WTC11 (cell line): ENCODE measurements around the gene ZNF749. TPM values are rescaled to one million over a fixed set of nuclear protein-coding genes. Genes with fewer than 3 reads are reported as not detected.

Experiments used
- CREM ChIP-seq: sonication (generic); formaldehyde crosslinking; IDR thresholded peaks from 2 replicates; pipeline ENCODE4 v1.8.1; 2022; ENCODE audit warnings: mild to moderate bottlenecking, missing genetic modification reagents, moderate library complexity
- FOXK1 ChIP-seq: sonication (generic); formaldehyde crosslinking; IDR thresholded peaks from 2 replicates; pipeline ENCODE4 v1.8.0; 2022; ENCODE audit warnings: mild to moderate bottlenecking, moderate library complexity, missing genetic modification reagents
- GABPB1 ChIP-seq: sonication (generic); formaldehyde crosslinking; IDR thresholded peaks from 2 replicates; pipeline ENCODE4 v1.8.1; 2023; ENCODE audit warnings: mild to moderate bottlenecking, missing genetic modification reagents
- JUN ChIP-seq: sonication (generic); formaldehyde crosslinking; IDR thresholded peaks from 2 replicates; pipeline ENCODE4 v1.8.0; 2023; ENCODE audit warnings: mild to moderate bottlenecking, missing genetic modification reagents
- MXD4 ChIP-seq: fragments of 250-450 bp; sonication (Bioruptor Pico); IDR thresholded peaks from 2 replicates; pipeline ENCODE4 v1.8.0; 2021; ENCODE audit warnings: mild to moderate bottlenecking, moderate library complexity, borderline replicate concordance
- NFYB ChIP-seq: sonication (generic); formaldehyde crosslinking; conservative IDR thresholded peaks from 2 replicates; pipeline ENCODE4 v1.8.0; 2022; ENCODE audit warnings: low read depth, missing genetic modification reagents
- NR1H2 ChIP-seq: sonication (generic); formaldehyde crosslinking; IDR thresholded peaks from 2 replicates; pipeline ENCODE4 v1.9.0; 2021; ENCODE audit warnings: mild to moderate bottlenecking, moderate library complexity, missing genetic modification reagents
- PRRX2 ChIP-seq: fragments of 250-450 bp; sonication (Bioruptor Pico); IDR thresholded peaks from 2 replicates; pipeline ENCODE4 v1.8.0; 2021; ENCODE audit warnings: mild to moderate bottlenecking
- RORB ChIP-seq: fragments of 250-450 bp; sonication (Bioruptor Pico); IDR thresholded peaks from 2 replicates; pipeline ENCODE4 v1.9.0; 2021; ENCODE audit warnings: mild to moderate bottlenecking
- SP1 ChIP-seq: sonication (generic); formaldehyde crosslinking; conservative IDR thresholded peaks from 2 replicates; pipeline ENCODE4 v1.8.1; 2022; ENCODE audit warnings: missing genetic modification reagents
- ZNF121 ChIP-seq: sonication (generic); formaldehyde crosslinking; IDR thresholded peaks from 2 replicates; pipeline ENCODE4 v1.8.0; 2023; ENCODE audit warnings: missing genetic modification reagents
- ZNF263 ChIP-seq: sonication (generic); formaldehyde crosslinking; IDR thresholded peaks from 2 replicates; pipeline ENCODE4 v1.8.1; 2022; ENCODE audit warnings: low read depth, mild to moderate bottlenecking, moderate library complexity, missing genetic modification reagents
- ZNF671 ChIP-seq: fragments of 250-450 bp; sonication (Bioruptor Pico); IDR thresholded peaks from 2 replicates; pipeline ENCODE4 v1.8.0; 2021; ENCODE audit warnings: mild to moderate bottlenecking
- total RNA-seq: library from RNA; stranded (reverse); gene quantifications from 3 replicates; pipeline ENCODE4 v1.2.3, GENCODE V29; 2021
- TF ChIP-seq, protein P1 (sequence below): sonication (generic); formaldehyde crosslinking; IDR thresholded peaks from 2 replicates; pipeline ENCODE4 v1.8.1; 2023; ENCODE audit warnings: mild to moderate bottlenecking, moderate library complexity, missing genetic modification reagents
- TF ChIP-seq, protein P2 (sequence below): sonication (generic); formaldehyde crosslinking; IDR thresholded peaks from 2 replicates; pipeline ENCODE4 v1.8.0; 2022; ENCODE audit warnings: mild to moderate bottlenecking, missing genetic modification reagents
- TF ChIP-seq, protein P3 (sequence below): sonication (generic); formaldehyde crosslinking; IDR thresholded peaks from 2 replicates; pipeline ENCODE4 v1.8.1; 2023; ENCODE audit warnings: mild to moderate bottlenecking, missing genetic modification reagents
- TF ChIP-seq, protein P4 (sequence below): sonication (generic); formaldehyde crosslinking; IDR thresholded peaks from 2 replicates; pipeline ENCODE4 v1.8.1; 2023; ENCODE audit warnings: mild to moderate bottlenecking, missing genetic modification reagents, borderline replicate concordance
- TF ChIP-seq, protein P5 (sequence below): fragments of 250-450 bp; sonication (Bioruptor Pico); IDR thresholded peaks from 2 replicates; pipeline ENCODE4 v1.8.0; 2021; ENCODE audit warnings: mild to moderate bottlenecking
- TF ChIP-seq, protein P6 (sequence below): fragments of 250-450 bp; sonication (Bioruptor Pico); IDR thresholded peaks from 2 replicates; pipeline ENCODE4 v1.9.0; 2021; ENCODE audit warnings: mild to moderate bottlenecking, borderline replicate concordance
- TF ChIP-seq, protein P7 (sequence below): fragments of 250-450 bp; sonication (Bioruptor Pico); IDR thresholded peaks from 2 replicates; pipeline ENCODE4 v1.9.0; 2021; ENCODE audit warnings: mild to moderate bottlenecking
- TF ChIP-seq, protein P8 (sequence below): fragments of 250-450 bp; sonication (Bioruptor Pico); IDR thresholded peaks from 2 replicates; pipeline ENCODE4 v1.9.0; 2021; ENCODE audit warnings: moderate library complexity, mild to moderate bottlenecking, inconsistent platforms, borderline replicate concordance
- TF ChIP-seq, protein P9 (sequence below): fragments of 250-450 bp; sonication (Bioruptor Pico); conservative IDR thresholded peaks from 2 replicates; pipeline ENCODE4 v1.9.0; 2021; ENCODE audit warnings: mild to moderate bottlenecking

Gene ZNF749
- total RNA-seq, 1 experiment from 2014 or later = 34.6 TPM

DNA sequence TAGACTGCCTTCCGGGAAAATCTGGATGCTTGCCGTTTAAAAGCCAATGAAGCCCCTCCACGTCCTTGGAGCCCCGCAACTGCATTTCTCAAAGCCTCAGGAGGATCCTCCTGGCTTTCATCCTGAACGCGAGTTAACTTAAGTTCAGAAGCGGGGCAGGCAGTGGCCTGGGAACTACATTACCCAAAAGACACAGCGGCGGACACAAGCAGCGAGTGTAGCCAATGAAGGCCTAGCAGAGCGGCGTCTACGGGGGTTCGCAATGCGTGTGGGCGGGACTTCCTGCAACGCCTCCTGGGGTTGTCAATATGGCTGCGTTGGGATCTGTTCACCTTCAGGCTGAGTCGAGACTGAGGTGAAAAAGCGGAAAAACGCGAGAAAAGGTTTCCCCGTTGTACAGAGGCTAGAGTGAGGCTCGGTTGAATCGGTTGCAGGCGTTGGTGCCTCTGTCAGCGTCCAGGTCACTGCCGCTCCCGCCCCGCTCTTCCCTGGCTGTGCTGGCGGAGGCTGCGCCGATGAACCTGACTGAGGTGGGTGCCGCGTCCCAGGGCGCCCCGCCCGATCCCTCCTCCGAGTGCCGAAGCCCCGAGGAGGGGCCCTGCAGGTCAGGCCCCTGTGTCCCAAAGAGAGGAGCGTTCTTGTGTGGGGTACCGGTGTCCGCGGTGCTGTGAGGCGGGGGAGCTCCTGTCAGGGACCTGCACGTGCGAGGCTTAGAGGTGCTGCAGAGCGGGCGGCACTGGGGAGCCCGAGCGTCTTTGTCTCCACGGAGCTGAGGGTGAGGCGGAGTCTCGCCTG is 24.1 kb upstream of the ZNF749 start, which contains the start of gene ZNF17 (continued):
- TF ChIP-seq PRRX2 (no peak), FOXK1 (peak; percentile 98), NR1H2 (CRISPR knock-in tag) (0 out of 2 replicates have a peak, but pooled peaks have one; percentile 30), GABPB1 (CRISPR knock-in tag) (peak; percentile 82), NFYB (CRISPR knock-in tag) (peak; percentile 84), RORB (CRISPR knock-in tag) (no peak), ZNF121 (CRISPR knock-in tag) (no peak), ZNF263 (CRISPR knock-in tag) (no peak), SP1 (CRISPR knock-in tag) (peak; percentile 82), CREM (CRISPR knock-in tag) (peak; percentile 68; the same call in 1 of the 2 replicates), MXD4 (no peak), JUN (CRISPR knock-in tag) (no peak), ZNF671 (CRISPR knock-in tag) (no peak)
- TF ChIP-seq, protein P1, sequence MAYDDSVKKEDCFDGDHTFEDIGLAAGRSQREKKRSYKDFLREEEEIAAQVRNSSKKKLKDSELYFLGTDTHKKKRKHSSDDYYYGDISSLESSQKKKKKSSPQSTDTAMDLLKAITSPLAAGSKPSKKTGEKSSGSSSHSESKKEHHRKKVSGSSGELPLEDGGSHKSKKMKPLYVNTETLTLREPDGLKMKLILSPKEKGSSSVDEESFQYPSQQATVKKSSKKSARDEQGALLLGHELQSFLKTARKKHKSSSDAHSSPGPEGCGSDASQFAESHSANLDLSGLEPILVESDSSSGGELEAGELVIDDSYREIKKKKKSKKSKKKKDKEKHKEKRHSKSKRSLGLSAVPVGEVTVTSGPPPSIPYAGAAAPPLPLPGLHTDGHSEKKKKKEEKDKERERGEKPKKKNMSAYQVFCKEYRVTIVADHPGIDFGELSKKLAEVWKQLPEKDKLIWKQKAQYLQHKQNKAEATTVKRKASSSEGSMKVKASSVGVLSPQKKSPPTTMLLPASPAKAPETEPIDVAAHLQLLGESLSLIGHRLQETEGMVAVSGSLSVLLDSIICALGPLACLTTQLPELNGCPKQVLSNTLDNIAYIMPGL (CRISPR knock-in tag) = no peak
- TF ChIP-seq, protein P2, sequence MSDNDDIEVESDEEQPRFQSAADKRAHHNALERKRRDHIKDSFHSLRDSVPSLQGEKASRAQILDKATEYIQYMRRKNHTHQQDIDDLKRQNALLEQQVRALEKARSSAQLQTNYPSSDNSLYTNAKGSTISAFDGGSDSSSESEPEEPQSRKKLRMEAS (CRISPR knock-in tag) = no peak
- TF ChIP-seq, protein P3, sequence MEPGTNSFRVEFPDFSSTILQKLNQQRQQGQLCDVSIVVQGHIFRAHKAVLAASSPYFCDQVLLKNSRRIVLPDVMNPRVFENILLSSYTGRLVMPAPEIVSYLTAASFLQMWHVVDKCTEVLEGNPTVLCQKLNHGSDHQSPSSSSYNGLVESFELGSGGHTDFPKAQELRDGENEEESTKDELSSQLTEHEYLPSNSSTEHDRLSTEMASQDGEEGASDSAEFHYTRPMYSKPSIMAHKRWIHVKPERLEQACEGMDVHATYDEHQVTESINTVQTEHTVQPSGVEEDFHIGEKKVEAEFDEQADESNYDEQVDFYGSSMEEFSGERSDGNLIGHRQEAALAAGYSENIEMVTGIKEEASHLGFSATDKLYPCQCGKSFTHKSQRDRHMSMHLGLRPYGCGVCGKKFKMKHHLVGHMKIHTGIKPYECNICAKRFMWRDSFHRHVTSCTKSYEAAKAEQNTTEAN (CRISPR knock-in tag) = no peak
- TF ChIP-seq, protein P4, sequence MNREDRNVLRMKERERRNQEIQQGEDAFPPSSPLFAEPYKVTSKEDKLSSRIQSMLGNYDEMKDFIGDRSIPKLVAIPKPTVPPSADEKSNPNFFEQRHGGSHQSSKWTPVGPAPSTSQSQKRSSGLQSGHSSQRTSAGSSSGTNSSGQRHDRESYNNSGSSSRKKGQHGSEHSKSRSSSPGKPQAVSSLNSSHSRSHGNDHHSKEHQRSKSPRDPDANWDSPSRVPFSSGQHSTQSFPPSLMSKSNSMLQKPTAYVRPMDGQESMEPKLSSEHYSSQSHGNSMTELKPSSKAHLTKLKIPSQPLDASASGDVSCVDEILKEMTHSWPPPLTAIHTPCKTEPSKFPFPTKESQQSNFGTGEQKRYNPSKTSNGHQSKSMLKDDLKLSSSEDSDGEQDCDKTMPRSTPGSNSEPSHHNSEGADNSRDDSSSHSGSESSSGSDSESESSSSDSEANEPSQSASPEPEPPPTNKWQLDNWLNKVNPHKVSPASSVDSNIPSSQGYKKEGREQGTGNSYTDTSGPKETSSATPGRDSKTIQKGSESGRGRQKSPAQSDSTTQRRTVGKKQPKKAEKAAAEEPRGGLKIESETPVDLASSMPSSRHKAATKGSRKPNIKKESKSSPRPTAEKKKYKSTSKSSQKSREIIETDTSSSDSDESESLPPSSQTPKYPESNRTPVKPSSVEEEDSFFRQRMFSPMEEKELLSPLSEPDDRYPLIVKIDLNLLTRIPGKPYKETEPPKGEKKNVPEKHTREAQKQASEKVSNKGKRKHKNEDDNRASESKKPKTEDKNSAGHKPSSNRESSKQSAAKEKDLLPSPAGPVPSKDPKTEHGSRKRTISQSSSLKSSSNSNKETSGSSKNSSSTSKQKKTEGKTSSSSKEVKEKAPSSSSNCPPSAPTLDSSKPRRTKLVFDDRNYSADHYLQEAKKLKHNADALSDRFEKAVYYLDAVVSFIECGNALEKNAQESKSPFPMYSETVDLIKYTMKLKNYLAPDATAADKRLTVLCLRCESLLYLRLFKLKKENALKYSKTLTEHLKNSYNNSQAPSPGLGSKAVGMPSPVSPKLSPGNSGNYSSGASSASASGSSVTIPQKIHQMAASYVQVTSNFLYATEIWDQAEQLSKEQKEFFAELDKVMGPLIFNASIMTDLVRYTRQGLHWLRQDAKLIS = no peak
- TF ChIP-seq, protein P5, sequence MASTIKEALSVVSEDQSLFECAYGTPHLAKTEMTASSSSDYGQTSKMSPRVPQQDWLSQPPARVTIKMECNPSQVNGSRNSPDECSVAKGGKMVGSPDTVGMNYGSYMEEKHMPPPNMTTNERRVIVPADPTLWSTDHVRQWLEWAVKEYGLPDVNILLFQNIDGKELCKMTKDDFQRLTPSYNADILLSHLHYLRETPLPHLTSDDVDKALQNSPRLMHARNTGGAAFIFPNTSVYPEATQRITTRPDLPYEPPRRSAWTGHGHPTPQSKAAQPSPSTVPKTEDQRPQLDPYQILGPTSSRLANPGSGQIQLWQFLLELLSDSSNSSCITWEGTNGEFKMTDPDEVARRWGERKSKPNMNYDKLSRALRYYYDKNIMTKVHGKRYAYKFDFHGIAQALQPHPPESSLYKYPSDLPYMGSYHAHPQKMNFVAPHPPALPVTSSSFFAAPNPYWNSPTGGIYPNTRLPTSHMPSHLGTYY (CRISPR knock-in tag) = no peak
- TF ChIP-seq, protein P6, sequence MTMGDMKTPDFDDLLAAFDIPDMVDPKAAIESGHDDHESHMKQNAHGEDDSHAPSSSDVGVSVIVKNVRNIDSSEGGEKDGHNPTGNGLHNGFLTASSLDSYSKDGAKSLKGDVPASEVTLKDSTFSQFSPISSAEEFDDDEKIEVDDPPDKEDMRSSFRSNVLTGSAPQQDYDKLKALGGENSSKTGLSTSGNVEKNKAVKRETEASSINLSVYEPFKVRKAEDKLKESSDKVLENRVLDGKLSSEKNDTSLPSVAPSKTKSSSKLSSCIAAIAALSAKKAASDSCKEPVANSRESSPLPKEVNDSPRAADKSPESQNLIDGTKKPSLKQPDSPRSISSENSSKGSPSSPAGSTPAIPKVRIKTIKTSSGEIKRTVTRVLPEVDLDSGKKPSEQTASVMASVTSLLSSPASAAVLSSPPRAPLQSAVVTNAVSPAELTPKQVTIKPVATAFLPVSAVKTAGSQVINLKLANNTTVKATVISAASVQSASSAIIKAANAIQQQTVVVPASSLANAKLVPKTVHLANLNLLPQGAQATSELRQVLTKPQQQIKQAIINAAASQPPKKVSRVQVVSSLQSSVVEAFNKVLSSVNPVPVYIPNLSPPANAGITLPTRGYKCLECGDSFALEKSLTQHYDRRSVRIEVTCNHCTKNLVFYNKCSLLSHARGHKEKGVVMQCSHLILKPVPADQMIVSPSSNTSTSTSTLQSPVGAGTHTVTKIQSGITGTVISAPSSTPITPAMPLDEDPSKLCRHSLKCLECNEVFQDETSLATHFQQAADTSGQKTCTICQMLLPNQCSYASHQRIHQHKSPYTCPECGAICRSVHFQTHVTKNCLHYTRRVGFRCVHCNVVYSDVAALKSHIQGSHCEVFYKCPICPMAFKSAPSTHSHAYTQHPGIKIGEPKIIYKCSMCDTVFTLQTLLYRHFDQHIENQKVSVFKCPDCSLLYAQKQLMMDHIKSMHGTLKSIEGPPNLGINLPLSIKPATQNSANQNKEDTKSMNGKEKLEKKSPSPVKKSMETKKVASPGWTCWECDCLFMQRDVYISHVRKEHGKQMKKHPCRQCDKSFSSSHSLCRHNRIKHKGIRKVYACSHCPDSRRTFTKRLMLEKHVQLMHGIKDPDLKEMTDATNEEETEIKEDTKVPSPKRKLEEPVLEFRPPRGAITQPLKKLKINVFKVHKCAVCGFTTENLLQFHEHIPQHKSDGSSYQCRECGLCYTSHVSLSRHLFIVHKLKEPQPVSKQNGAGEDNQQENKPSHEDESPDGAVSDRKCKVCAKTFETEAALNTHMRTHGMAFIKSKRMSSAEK (CRISPR knock-in tag) = no peak
- TF ChIP-seq, protein P7, sequence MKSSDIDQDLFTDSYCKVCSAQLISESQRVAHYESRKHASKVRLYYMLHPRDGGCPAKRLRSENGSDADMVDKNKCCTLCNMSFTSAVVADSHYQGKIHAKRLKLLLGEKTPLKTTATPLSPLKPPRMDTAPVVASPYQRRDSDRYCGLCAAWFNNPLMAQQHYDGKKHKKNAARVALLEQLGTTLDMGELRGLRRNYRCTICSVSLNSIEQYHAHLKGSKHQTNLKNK (CRISPR knock-in tag) = no peak
- TF ChIP-seq, protein P8, sequence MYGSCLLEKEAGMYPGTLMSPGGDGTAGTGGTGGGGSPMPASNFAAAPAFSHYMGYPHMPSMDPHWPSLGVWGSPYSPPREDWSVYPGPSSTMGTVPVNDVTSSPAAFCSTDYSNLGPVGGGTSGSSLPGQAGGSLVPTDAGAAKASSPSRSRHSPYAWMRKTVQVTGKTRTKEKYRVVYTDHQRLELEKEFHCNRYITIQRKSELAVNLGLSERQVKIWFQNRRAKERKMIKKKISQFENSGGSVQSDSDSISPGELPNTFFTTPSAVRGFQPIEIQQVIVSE (CRISPR knock-in tag) = no peak
- TF ChIP-seq, protein P9, sequence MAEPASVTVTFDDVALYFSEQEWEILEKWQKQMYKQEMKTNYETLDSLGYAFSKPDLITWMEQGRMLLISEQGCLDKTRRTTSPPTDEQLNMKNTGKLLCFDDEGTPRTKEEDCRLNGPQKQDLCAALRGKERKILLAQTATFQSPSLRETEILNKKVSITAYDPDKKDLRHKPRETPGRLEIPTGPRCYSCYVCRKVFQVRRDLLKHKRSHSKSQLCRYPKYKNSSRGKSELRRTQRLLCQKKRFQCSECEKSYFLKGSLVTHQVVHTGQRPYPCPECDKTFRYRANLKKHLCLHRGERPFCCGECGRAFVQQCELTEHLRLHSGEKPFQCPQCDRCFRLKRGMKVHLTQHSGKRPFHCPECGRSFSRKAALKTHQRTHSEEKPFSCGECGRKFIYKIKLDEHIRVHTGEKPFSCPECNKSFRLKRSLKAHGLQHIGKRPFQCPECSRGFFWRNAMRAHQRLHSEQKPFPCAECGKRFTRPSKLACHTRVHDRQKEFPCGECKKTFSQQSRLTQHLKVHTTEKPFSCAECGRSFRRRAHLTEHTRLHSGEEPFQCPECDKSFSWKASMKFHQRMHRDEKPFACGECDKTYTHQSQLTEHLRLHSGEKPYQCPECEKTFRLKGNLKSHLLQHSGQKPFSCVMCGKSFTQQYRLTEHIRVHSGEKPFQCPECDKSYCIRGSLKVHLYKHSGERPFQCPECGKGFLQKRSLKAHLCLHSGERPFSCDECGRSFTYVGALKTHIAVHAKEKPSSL (CRISPR knock-in tag) = no peak
